NT2/D1 (cell line): ENCODE data around the gene HMGB3.

Experiments used
- DNase-seq: peaks from one replicate; pipeline ENCODE4 v3.0.0-alpha.2; 2011; ENCODE audit warnings: low read depth, low spot score
- H3K27me3 ChIP-seq: 2 replicates; pipeline ENCODE4 v1.6.0; 2011; ENCODE audit warnings: mild to moderate bottlenecking; ENCODE audit not compliant: insufficient read length, insufficient read depth
- H3K36me3 ChIP-seq: 2 replicates; pipeline ENCODE4 v1.6.1; 2011; ENCODE audit warnings: mild to moderate bottlenecking, low read length, mixed read lengths; ENCODE audit not compliant: insufficient read depth, insufficient read length
- H3K4me1 ChIP-seq: 2 replicates; pipeline ENCODE4 v1.5.1; 2011; ENCODE audit not compliant: insufficient read depth, insufficient read length
- H3K4me3 ChIP-seq: 2 replicates; pipeline ENCODE4 v1.5.1; 2011; ENCODE audit warnings: low read depth; ENCODE audit not compliant: insufficient read length
- H3K9ac ChIP-seq: 2 replicates; pipeline ENCODE4 v1.6.0; 2011; ENCODE audit warnings: low read depth; ENCODE audit not compliant: insufficient read length
- H3K9me3 ChIP-seq: 2 replicates; pipeline ENCODE4 v1.5.1; 2011; ENCODE audit warnings: mild to moderate bottlenecking, low read length; ENCODE audit not compliant: insufficient read depth
- SUZ12 ChIP-seq: IDR thresholded peaks from 2 replicates; pipeline ENCODE4 v1.6.1; 2011; ENCODE audit not compliant: insufficient read length, insufficient read depth; ENCODE audit errors: extremely low read depth
- YY1 ChIP-seq: IDR thresholded peaks from 2 replicates; pipeline ENCODE4 v1.6.1; 2011; ENCODE audit not compliant: insufficient read length, insufficient read depth
- ZNF274 ChIP-seq: IDR thresholded peaks from 2 replicates; pipeline ENCODE4 v1.6.1; 2011; ENCODE audit warnings: mild to moderate bottlenecking, low read depth, low read length

HMGB3 gene

DNA sequence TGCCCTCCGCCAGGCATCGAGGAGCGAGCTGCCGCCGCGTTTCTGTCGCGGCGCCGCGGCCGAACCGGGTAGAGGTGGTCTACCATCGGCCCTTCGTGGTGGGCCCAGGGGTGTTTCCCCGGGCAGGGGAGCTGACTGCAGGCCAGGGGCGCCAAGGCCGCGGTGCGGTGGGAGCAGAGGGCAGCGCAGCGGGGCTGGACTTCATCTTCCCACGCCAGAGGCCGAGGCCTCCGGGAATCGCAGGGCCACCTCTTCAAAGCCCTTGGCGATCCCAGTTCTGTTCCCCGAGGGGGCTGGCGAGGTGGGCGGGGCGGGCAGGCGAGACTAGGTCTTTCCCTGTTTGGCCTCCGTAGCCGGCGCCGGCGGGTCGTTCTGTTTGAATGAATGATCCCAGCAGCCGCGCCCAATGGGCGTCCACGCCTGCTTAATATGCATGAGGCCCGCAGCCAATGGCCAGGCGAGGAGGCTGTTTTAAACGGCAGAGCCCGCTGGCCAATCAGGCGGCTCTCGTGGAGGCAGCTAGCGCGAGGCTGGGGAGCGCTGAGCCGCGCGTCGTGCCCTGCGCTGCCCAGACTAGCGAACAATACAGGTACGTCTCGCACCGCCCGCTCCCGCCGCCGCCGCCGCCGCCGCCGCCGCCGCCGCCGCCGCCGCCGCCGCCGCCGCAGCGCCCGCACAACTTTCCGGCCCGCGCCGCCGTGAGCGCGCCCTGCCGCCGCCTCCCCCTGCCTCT, at the start of gene HMGB3:
HMGB3 (plus strand) TSS at position 548 of the 733 bp plus-strand sequence. CDS start 2,265 bp downstream, outside the sequence.
- Histone ChIP-seq H3K4me1 (no peaks in the 10 kb centered on the region), H3K27me3 (peaks cover 10% of the 10 kb centered on the region), H3K9ac (peak within 1 kb of the TSS; percentile 67), H3K36me3 (peaks cover 14% of the 10 kb centered on the region), H3K4me3 (peak within 1 kb of the TSS; percentile 40), H3K9me3 (no peaks in the 10 kb centered on the region)
- TF ChIP-seq YY1: no peak
- TF ChIP-seq ZNF274: no peak
- no peak for TF ChIP-seq SUZ12
- peak; percentile 81 for DNase-seq

DNA sequence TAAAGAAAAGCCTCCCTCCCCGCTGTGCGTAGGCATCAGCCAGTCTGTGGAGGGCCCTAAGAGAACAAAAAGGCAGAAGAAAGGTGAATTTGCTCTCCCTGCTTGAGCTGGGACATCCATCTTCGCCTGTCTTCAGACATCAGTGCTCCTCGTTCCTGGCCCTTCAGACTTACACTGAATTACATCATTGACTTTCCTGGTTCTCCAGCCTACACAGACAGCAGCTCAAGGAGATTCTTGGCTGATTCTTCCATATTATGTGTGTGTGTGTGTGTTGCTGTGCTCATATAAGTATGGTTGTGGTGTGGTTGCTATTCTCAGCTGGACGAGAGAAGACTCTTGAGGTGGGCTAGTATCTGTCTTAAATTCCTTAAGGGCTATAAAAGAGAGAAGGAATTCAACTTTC, 49.2 kb upstream of the HMGB3 start:
- Histone ChIP-seq H3K4me3 (no peak overlapping the region), H3K9me3 (no peaks in the 10 kb centered on the region), H3K4me1 (peaks cover 2% of the 10 kb centered on the region), H3K27me3 (no peaks in the 10 kb centered on the region), H3K36me3 (no peaks in the 10 kb centered on the region), H3K9ac (no peak overlapping the region)
- no peak for DNase-seq
- TF ChIP-seq SUZ12: no peak
- TF ChIP-seq YY1: no peak
- TF ChIP-seq ZNF274: no peak

- no peaks in the 10 kb centered on the region for H3K36me3 ChIP-seq
- no peak for TF ChIP-seq YY1
- no peak for TF ChIP-seq SUZ12
- TF ChIP-seq ZNF274: no peak
- DNase-seq: no peak
- H3K4me1 ChIP-seq: peaks cover 2% of the 10 kb centered on the region
- H3K27me3 ChIP-seq: no peaks in the 10 kb centered on the region
- H3K9ac ChIP-seq: no peak overlapping the region
- H3K9me3 ChIP-seq: no peaks in the 10 kb centered on the region
- no peak overlapping the region for H3K4me3 ChIP-seq
These were observed 48.7 kb upstream of the HMGB3 start for GRCh38 chrX:150934453-150934852.

DNA sequence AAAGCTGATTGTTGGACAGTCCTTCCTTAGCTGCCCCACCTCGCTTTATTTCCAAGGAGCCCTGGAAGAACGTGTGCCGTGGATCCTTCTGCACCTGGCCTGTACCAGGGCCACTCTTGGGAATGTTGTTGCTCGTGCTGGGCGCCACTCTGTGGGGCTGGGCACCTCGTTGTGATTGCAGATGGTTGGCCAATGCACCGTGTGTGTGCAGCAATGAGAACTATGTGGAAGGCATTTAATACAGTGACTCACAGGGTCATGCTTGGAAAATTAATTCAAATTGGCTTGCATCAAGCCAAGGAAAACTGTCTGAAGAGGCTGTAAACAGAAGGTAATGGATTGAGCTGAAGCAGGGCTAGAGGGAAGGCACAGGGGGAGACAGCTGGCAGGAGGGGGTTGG, 47.7 kb upstream of the HMGB3 start:
- H3K4me1 ChIP-seq: peaks cover 2% of the 10 kb centered on the region

GRCh38 chrX:150936556-150936955, 46.6 kb upstream of the HMGB3 start:
- DNase-seq: no peak
- Histone ChIP-seq H3K4me3 (no peak overlapping the region), H3K4me1 (peaks cover 2% of the 10 kb centered on the region), H3K9ac (no peak overlapping the region), H3K27me3 (no peaks in the 10 kb centered on the region), H3K9me3 (no peaks in the 10 kb centered on the region), H3K36me3 (no peaks in the 10 kb centered on the region)
- TF ChIP-seq SUZ12 (no peak), YY1 (no peak), ZNF274 (no peak)

More for the DNA sequence above, 47.7 kb upstream of the HMGB3 start:
- Histone ChIP-seq H3K4me3 (no peak overlapping the region), H3K9ac (no peak overlapping the region), H3K36me3 (no peaks in the 10 kb centered on the region), H3K27me3 (no peaks in the 10 kb centered on the region), H3K9me3 (no peaks in the 10 kb centered on the region)
- TF ChIP-seq YY1 (no peak), ZNF274 (no peak), SUZ12 (no peak)
- DNase-seq: no peak

DNA sequence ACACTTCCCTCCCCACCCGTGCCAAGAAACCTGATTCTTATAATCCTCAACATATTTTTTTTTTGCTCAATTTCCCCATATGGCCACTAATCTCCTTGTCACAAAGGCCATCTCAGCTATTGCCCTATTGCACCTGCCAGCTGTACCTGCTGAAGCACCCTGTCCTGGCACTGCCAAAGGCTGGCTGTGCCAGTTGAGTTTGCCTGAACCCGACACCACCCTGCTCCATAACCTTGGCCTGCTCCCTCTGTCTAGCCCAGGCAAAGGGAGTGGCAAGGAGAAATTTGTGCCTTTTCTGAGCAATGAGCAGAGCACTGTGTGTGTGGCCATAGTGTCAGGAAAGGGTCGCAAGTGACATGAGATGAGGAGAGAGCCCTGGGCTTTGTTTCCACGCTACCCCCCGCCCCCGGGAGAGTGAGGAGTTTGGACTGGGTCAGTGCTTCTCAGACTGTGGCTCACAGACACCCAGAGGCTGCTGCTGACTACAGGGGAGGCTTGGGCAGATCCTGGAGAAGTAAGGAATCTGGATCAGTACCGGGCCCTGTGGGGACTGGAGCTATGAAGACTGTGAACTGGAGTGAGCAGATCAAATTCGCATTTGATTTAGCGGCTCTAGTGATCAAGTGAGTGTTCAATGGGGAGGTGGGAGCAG, 42.2 kb upstream of the HMGB3 start:
- H3K4me3 ChIP-seq: no peak overlapping the region
- no peaks in the 10 kb centered on the region for H3K9me3 ChIP-seq
- DNase-seq: no peak
- no peaks in the 10 kb centered on the region for H3K27me3 ChIP-seq
- H3K36me3 ChIP-seq: no peaks in the 10 kb centered on the region
- TF ChIP-seq YY1 (no peak), SUZ12 (no peak), ZNF274 (no peak)
- H3K9ac ChIP-seq: no peak overlapping the region
- H3K4me1 ChIP-seq: no peaks in the 10 kb centered on the region

DNA sequence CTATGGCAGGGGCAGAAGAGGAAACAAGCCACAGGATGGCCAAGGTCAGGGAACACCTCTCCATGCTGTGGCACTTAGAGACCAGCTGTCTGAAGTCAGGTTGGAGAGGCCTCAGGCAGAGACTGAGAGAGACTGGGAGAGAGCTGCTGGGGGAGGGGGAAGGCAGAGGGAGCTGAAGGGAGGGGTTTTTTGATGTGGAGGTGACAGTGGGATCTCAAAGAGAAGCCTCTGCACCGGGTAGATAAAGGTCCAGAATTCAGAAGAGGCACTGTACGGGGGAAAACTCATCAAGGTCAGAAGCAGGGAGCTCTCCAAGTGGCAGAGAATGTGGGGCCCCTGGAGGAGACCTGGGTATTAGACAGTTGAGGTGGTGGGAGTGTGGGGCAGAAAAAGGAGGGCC, 41.6 kb upstream of the HMGB3 start:
- TF ChIP-seq SUZ12 (no peak), YY1 (no peak), ZNF274 (no peak)
- no peaks in the 10 kb centered on the region for H3K27me3 ChIP-seq
- no peak overlapping the region for H3K4me3 ChIP-seq
- no peak for DNase-seq
- H3K4me1 ChIP-seq: no peaks in the 10 kb centered on the region
- H3K9me3 ChIP-seq: no peaks in the 10 kb centered on the region
- H3K36me3 ChIP-seq: no peaks in the 10 kb centered on the region
- no peak overlapping the region for H3K9ac ChIP-seq
